T47D (cell line): ENCODE data around the gene TBC1D24.
"Not testable (repeated sequence)": the region's sequence is repeated elsewhere in the genome, so short reads cannot be mapped to it uniquely, and the experiment has no call there.

Experiments used
- DNase-seq, 2 experiments: peaks; one replicate each; pipeline versions ENCODE4 v3.0.0 to v3.0.0-alpha.2; 2011 to 2012; ENCODE audit warnings: low read depth in 1 of 2, low spot score in 1 of 2
- JUND ChIP-seq: IDR thresholded peaks from 2 replicates; pipeline ENCODE4 v1.6.1; 2012; ENCODE audit warnings: low read depth
- in situ Hi-C: cut with HindIII; loops from 2 replicates; pipeline ENCODE4 v1.10.0; 2016; ENCODE audit warnings: low sequenced_read_pairs, low pct_unique_long_range_greater_than_20kb

The TBC1D24 gene

DNA sequence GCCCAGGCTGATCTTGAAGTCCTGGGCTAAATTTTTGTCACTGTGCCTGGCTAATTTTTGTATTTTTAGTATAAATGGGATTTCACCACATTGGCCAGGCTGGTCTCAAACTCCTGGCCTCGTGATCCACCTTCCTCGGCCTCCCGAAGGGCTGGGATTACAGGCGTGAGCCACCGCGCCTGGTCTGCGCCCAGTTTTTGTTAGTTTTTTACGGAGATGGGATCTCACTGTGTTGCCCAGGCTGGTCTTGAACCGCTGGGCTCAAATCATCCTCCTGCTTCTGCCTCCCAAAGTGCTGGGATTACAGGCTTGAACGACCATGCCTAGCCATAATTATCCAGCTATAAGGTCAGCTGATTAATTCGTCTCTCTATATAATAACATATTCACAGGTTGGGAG is 59.0 kb downstream of the TBC1D24 start:
- no peak for TF ChIP-seq JUND
- in situ Hi-C loops = no loop called here
- DNase-seq = no peak

DNA sequence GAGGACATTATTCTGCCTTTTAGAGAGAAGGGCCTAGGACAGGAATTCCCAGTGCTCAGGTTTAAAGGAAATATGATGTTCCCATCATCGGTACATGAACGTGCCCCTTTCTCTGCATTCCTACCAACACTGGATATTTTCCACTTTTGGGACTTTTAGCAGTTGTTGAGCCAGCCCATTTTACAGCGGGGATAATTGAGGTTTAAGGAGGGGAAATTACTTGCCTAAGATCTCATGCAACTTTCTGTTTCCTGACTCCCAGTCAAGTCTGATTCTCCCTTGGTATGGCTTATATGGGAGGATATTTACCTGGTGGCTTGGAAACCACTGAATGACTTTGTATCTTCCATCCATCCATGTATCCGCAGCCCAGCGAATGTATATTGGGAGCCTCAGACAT is 59.4 kb downstream of the TBC1D24 start:
- in situ Hi-C loops, DNase-seq: not testable (repeated sequence)

DNA sequence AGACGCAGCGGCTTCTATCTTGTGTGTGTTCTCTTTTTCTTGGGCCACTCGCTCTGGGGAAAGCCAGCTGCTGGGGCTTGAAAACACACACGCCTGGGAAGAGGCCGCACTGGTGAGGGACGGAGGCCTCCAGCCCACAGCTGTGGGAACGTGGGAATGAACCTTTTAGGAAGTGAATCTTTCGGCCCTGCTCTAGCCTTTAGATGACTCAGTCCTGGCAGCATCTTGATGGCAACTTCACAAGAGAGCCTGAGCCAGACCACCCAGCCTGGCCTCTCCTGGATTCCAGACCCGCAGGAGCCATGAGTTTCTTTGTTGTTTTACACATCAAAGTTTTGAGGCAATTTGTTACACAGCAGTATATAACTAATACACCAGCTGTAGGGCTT is 60.7 kb downstream of the TBC1D24 start:
- in situ Hi-C loops = no loop called here
- DNase-seq = no peak
- no peak for TF ChIP-seq JUND

- in situ Hi-C loops = no loop called here
- TF ChIP-seq JUND = no peak
- DNase-seq = peak; percentile 82 to 97
Observed at GRCh38 chr16:2537451-2538379, 62.8 kb downstream of the TBC1D24 start, which contains the start of gene PDPK1. Gene PDPK1 (plus strand): TSS chr16:2538021. CDS start chr16:2538113, 92 bp downstream.

GRCh38 chr16:2539192-2539844 is 64.4 kb downstream of the TBC1D24 start:
- DNase-seq, in situ Hi-C loops: not testable (repeated sequence)

DNA sequence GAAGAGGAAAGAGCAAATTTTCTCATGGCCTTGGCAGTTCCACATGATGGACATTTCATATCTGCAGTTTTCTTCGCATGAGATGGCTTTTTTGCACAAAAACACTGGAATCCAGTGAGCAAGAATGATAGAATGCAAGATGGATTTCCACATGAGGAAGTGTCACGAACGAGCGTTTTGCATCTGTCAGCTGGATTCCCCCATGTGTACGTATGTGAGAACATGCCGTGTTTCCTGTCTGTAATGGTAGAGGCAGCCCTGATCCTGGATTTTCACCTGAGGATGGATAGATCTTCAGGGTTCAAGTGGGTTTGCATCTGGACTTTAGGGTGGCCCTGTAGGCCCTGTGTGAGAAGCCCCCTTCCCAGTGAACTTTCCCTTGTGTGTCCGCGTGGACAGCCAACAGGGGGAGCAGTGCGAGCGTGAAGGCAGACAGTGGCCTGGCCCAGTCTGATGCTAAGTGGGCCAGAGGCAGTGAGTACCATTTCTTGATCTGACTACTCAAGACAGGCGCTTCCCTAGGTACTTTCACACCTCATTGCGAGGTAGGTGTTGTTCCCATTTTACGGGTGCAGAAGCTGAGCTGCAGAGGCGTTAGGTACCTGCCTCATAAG is 65.0 kb downstream of the TBC1D24 start:
- in situ Hi-C loops = not testable (repeated sequence)
- DNase-seq = peak in 1 of 2 experiments; percentile 47

DNA sequence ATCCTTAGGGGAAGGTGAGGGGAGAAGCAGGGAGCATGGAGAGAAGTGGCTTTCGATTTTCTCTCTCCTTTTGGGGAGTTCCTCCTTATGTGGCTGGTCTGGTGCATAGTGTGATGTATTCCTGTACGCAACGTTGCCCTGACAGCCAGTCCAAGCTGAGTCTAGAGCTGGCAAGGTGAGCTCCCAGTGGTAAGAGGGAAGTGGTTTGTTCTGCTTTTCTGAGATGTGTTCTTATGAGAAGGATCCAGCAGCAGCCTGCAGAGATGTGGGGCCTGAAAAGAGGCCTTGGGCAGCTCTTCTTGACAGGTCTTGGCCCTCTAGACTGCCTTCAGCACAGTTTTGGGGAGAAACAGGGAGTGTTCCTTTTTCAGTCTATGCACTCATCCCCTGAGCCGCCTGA is 66.0 kb downstream of the TBC1D24 start:
- DNase-seq, in situ Hi-C loops: not testable (repeated sequence)

- DNase-seq, in situ Hi-C loops: not testable (repeated sequence)
Observed at GRCh38 chr16:2541409-2541808, 66.5 kb downstream of the TBC1D24 start.

DNA sequence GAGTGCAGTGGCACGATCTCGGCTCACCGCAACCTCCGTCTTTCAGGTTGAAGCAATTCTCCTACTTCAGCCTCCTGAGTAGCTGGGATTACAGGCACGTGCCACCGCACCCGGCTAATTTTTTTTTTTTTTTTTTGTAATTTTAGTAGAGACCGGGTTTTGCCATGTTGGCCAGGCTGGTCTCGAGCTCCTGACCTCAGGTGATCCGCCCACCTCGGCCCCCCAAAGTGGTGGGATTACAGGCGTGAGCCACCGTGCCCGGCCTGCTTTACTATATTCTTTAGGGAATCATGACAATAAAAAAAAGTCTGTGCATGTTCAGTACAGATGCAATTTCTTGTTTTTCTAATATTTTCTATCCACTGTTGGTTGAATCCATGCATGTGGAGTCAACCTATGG is 68.8 kb downstream of the TBC1D24 start:
- in situ Hi-C loops, DNase-seq: not testable (repeated sequence)

GRCh38 chr16:2550283-2550878 is 75.5 kb downstream of the TBC1D24 start:
- DNase-seq, in situ Hi-C loops: not testable (repeated sequence)

DNA sequence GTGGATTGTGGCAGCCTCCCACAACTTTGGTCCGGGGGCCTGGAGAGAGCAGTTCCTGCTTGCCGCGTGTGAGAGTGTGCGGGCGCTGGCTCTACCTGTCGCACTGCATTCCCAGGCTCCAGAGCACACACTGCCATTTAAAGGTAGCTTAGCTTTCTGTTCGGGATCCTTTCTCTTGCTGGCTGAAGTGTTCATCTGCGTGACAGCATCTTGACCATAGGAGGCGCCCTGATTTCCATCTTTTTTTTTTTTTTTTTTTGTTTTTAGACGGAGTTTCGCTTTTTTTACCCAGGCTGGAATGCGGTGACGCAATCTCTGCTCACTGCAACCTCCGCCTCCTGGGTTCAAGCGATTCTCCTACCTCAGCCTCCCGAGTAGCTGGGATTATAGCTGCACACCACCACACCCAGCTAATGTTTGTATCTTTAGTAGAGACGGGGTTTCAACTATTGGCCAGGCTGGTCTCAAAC is 76.5 kb downstream of the TBC1D24 start:
- peak in 1 of 2 experiments; percentile 83 for DNase-seq
- in situ Hi-C loops = not testable (repeated sequence)

- in situ Hi-C loops = not testable (repeated sequence)
Observed at GRCh38 chr16:2554709-2555425, 79.9 kb downstream of the TBC1D24 start.

More at GRCh38 chr16:2554709-2555425, 79.9 kb downstream of the TBC1D24 start:
- DNase-seq = not testable (repeated sequence)
